ENCODE results near the gene ARID2. TPM values are rescaled to one million over a fixed set of nuclear protein-coding genes. Genes with fewer than 3 reads are reported as not detected.

Gene ARID2
- total and polyA plus RNA-seq, 2 of the 13 experiments (the other 11 are each of a cell fraction or from before 2014, with no cell fraction given) = 15.9 to 22.2 TPM

DNA sequence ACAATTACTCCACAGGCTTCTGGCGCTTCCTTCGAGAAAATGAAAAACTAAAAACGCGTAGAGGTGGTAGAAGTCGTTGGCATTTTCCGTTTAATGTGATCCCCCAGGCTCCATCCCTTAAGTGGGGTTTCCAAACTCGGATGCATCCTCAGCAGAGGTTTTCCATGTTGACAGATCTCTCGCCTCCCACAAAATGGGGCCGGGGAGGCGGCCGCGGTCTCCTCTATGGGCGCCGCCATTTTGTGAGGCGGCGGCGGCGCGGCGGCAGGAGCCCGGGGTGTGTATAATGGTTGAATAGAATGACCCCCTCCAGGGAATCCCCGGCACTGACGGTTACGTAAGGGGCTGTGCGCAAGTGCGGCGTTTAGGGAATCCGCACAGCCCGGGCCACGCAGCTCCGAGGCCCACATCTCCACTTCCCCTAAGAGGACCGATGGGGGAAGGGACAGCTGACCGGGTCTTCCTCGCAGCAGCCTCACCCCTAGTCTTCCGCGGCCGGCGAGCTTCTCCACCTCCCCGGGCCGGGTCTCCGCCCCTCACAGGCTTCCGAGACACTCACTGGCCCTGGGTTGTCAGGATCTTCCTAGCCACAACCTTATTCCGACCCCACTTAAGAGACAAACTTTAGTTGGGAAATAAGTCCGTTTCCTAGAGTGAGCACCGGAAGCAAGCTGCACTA lies 2.1 kb upstream of the ARID2 start (continued):
- TF ChIP-seq, protein P1, sequence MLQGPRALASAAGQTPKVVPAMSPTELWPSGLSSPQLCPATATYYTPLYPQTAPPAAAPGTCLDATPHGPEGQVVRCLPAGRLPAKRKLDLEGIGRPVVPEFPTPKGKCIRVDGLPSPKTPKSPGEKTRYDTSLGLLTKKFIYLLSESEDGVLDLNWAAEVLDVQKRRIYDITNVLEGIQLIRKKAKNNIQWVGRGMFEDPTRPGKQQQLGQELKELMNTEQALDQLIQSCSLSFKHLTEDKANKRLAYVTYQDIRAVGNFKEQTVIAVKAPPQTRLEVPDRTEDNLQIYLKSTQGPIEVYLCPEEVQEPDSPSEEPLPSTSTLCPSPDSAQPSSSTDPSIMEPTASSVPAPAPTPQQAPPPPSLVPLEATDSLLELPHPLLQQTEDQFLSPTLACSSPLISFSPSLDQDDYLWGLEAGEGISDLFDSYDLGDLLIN (CRISPR knock-in tag; IDR thresholded peaks at IDR 0.05; ENCODE audit: borderline replicate concordance) = 0 out of 2 replicates have a peak, but pooled peaks have one; percentile 14
- peak; percentile 77; the same call in 1 of the 2 replicates for TF ChIP-seq MAZ (IDR thresholded peaks at IDR 0.05; ENCODE audit: borderline replicate concordance, low read depth, low read length)
- peak; percentile 75; the same call in 1 of the 2 replicates for TF ChIP-seq MAZ (CRISPR knock-in tag; IDR thresholded peaks at IDR 0.05; ENCODE audit: low read depth)
- TF ChIP-seq, protein P2, sequence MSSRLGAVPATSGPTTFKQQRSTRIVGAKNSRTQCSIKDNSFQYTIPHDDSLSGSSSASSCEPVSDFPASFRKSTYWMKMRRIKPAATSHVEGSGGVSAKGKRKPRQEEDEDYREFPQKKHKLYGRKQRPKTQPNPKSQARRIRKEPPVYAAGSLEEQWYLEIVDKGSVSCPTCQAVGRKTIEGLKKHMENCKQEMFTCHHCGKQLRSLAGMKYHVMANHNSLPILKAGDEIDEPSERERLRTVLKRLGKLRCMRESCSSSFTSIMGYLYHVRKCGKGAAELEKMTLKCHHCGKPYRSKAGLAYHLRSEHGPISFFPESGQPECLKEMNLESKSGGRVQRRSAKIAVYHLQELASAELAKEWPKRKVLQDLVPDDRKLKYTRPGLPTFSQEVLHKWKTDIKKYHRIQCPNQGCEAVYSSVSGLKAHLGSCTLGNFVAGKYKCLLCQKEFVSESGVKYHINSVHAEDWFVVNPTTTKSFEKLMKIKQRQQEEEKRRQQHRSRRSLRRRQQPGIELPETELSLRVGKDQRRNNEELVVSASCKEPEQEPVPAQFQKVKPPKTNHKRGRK (CRISPR knock-in tag; IDR thresholded peaks at IDR 0.05) = no peak
- TF ChIP-seq, protein P3, sequence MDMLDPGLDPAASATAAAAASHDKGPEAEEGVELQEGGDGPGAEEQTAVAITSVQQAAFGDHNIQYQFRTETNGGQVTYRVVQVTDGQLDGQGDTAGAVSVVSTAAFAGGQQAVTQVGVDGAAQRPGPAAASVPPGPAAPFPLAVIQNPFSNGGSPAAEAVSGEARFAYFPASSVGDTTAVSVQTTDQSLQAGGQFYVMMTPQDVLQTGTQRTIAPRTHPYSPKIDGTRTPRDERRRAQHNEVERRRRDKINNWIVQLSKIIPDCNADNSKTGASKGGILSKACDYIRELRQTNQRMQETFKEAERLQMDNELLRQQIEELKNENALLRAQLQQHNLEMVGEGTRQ (IDR thresholded peaks at IDR 0.05; ENCODE audit: low read depth, low read length) = no peak
- TF ChIP-seq, protein P3 (CRISPR knock-in tag; IDR thresholded peaks at IDR 0.05; ENCODE audit: borderline replicate concordance) = no peak
- no peak for TF ChIP-seq ZNF660 (CRISPR knock-in tag; IDR thresholded peaks at IDR 0.05; ENCODE audit: borderline replicate concordance, low read depth)
- 0 out of 2 replicates have a peak, but pooled peaks have one; percentile 15 for TF ChIP-seq ZNF234 (CRISPR knock-in tag; conservative IDR thresholded peaks at IDR 0.05)
- TF ChIP-seq NFATC3 (CRISPR knock-in tag; IDR thresholded peaks at IDR 0.05) = no peak
- peak; percentile 84 for TF ChIP-seq MED1 (CRISPR knock-in tag; IDR thresholded peaks at IDR 0.05)
- no peak for TF ChIP-seq REL (CRISPR knock-in tag; conservative IDR thresholded peaks at IDR 0.05)
- no peak; the same call in 1 of the 2 replicates for TF ChIP-seq ZNF337 (CRISPR knock-in tag; IDR thresholded peaks at IDR 0.05; ENCODE audit: borderline replicate concordance, low read depth)
- TF ChIP-seq, protein P4, sequence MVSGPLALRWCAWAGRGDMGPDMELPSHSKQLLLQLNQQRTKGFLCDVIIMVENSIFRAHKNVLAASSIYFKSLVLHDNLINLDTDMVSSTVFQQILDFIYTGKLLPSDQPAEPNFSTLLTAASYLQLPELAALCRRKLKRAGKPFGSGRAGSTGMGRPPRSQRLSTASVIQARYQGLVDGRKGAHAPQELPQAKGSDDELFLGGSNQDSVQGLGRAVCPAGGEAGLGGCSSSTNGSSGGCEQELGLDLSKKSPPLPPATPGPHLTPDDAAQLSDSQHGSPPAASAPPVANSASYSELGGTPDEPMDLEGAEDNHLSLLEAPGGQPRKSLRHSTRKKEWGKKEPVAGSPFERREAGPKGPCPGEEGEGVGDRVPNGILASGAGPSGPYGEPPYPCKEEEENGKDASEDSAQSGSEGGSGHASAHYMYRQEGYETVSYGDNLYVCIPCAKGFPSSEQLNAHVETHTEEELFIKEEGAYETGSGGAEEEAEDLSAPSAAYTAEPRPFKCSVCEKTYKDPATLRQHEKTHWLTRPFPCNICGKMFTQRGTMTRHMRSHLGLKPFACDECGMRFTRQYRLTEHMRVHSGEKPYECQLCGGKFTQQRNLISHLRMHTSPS (CRISPR knock-in tag; IDR thresholded peaks at IDR 0.05; ENCODE audit: low read depth) = no peak
- TF ChIP-seq ZZZ3 (CRISPR knock-in tag; IDR thresholded peaks at IDR 0.05; ENCODE audit: borderline replicate concordance) = no peak
- TF ChIP-seq, protein P5, sequence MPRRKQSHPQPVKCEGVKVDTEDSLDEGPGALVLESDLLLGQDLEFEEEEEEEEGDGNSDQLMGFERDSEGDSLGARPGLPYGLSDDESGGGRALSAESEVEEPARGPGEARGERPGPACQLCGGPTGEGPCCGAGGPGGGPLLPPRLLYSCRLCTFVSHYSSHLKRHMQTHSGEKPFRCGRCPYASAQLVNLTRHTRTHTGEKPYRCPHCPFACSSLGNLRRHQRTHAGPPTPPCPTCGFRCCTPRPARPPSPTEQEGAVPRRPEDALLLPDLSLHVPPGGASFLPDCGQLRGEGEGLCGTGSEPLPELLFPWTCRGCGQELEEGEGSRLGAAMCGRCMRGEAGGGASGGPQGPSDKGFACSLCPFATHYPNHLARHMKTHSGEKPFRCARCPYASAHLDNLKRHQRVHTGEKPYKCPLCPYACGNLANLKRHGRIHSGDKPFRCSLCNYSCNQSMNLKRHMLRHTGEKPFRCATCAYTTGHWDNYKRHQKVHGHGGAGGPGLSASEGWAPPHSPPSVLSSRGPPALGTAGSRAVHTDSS (CRISPR knock-in tag; conservative IDR thresholded peaks at IDR 0.05) = no peak
- TF ChIP-seq NBN (conservative IDR thresholded peaks at IDR 0.05) = no peak
- TF ChIP-seq ZNF552 (CRISPR knock-in tag; IDR thresholded peaks at IDR 0.05; ENCODE audit: borderline replicate concordance) = no peak; the same call in 1 of the 2 replicates
- TF ChIP-seq ZNF235 (CRISPR knock-in tag; IDR thresholded peaks at IDR 0.05; ENCODE audit: borderline replicate concordance) = no peak
- TF ChIP-seq PLRG1 (conservative IDR thresholded peaks at IDR 0.05) = no peak
- TF ChIP-seq ISL2 (CRISPR knock-in tag; IDR thresholded peaks at IDR 0.05) = peak; percentile 77
- no peak for TF ChIP-seq AHR (CRISPR knock-in tag; IDR thresholded peaks at IDR 0.05)

Data from HepG2 (cell line).